PC-9 (cell line): ENCODE measurements around the gene HIGD1A. TPM values are rescaled to one million over a fixed set of nuclear protein-coding genes. Genes with fewer than 3 reads are reported as not detected.

Source experiments
- BruUV-seq: library from RNA; stranded (reverse); fragments of 400-500 nt; replicated peaks from 2 replicates; lab custom pipeline; 2021; lab: Mats Ljungman, UMichigan
- CTCF ChIA-PET: fragments of 300-600 bp; sonication (Branson Sonifier 250); formaldehyde crosslinking; loops from one replicate; lab custom pipeline; 2022; ENCODE audit warnings: antibody characterized with exemption; lab: Charles Lee
- POLR2A ChIA-PET: fragments of 300-600 bp; sonication (Branson Sonifier 250); formaldehyde crosslinking; loops from one replicate; lab custom pipeline; 2022; ENCODE audit warnings: antibody characterized with exemption; ENCODE audit not compliant: unreplicated experiment; lab: Charles Lee
- DNase-seq, 2 experiments: peaks; one replicate each; pipeline versions ENCODE4 v3.0.0 to v3.0.0-alpha.2; 2015 to 2022; ENCODE audit warnings: mixed read lengths in 1 of 2
- H2AFZ ChIP-seq: fragments of 200-600 bp; sonication (generic); 2 replicates; pipeline ENCODE4 v1.8.1; 2017; ENCODE audit warnings: antibody characterized with exemption
- H3F3A ChIP-seq: fragments of 200-600 bp; sonication (generic); 2 replicates; pipeline ENCODE4 v1.8.1; 2017; ENCODE audit warnings: antibody characterized with exemption, mild to moderate bottlenecking, low read depth; ENCODE audit not compliant: insufficient read depth
- H3K27ac ChIP-seq: fragments of 200-600 bp; sonication (generic); 2 replicates; pipeline ENCODE4 v1.6.1; 2016; ENCODE audit warnings: mixed run types
- H3K27me3 ChIP-seq: fragments of 200-600 bp; sonication (generic); 2 replicates; pipeline ENCODE4 v1.6.1; 2016; ENCODE audit warnings: low read depth, mixed run types; ENCODE audit not compliant: insufficient read depth
- H3K36me3 ChIP-seq: fragments of 200-600 bp; sonication (generic); 2 replicates; pipeline ENCODE4 v1.6.1; 2016; ENCODE audit warnings: low read depth, mixed run types
- H3K4me1 ChIP-seq: fragments of 200-600 bp; sonication (generic); replicated peaks from 2 replicates; pipeline ENCODE4 v1.6.1; 2016; ENCODE audit warnings: mixed run types; ENCODE audit not compliant: insufficient read depth
- H3K4me2 ChIP-seq: fragments of 200-600 bp; sonication (generic); 2 replicates; pipeline ENCODE4 v1.6.1; 2017; ENCODE audit warnings: mixed run types
- H3K4me3 ChIP-seq: fragments of 200-600 bp; sonication (generic); 2 replicates; pipeline ENCODE4 v1.6.1; 2016; ENCODE audit warnings: mixed run types
- H3K79me2 ChIP-seq: fragments of 200-600 bp; sonication (generic); 2 replicates; pipeline ENCODE4 v1.6.1; 2017; ENCODE audit warnings: low read depth, mixed run types
- H3K9me2 ChIP-seq: fragments of 200-600 bp; sonication (generic); 2 replicates; pipeline ENCODE4 v1.8.1; 2017; ENCODE audit warnings: mild to moderate bottlenecking; ENCODE audit not compliant: insufficient read depth
- H3K9me3 ChIP-seq: fragments of 200-600 bp; sonication (generic); 2 replicates; pipeline ENCODE4 v1.8.1; 2016; ENCODE audit warnings: low read depth; ENCODE audit not compliant: insufficient read depth
- H4K20me1 ChIP-seq: fragments of 200-600 bp; sonication (generic); 2 replicates; pipeline ENCODE4 v1.8.1; 2017; ENCODE audit not compliant: insufficient read depth
- EZH2 ChIP-seq: fragments of 200-600 bp; sonication (generic); IDR thresholded peaks from 2 replicates; pipeline ENCODE4 v1.8.0; 2017; ENCODE audit warnings: antibody characterized with exemption, low read depth
- intact Hi-C: fragments of 100-400 bp; cut with micrococcal nuclease; formaldehyde crosslinking; loops from one replicate; pipeline ENCODE4 v1.10.0; 2022; ENCODE audit not compliant: unreplicated experiment
- total RNA-seq: library from RNA; stranded (reverse); gene quantifications from 2 replicates; pipeline ENCODE4 v1.2.3, GENCODE V29; 2021
- TF ChIP-seq, protein P1 (sequence below): fragments of 200-600 bp; sonication (generic); conservative IDR thresholded peaks from 2 replicates; pipeline ENCODE4 v1.6.1; 2017; ENCODE audit warnings: mixed run types, antibody characterized with exemption, mild to moderate bottlenecking, moderate library complexity

The HIGD1A gene
- total RNA-seq, 1 experiment from 2014 or later: 69.7 TPM

DNA sequence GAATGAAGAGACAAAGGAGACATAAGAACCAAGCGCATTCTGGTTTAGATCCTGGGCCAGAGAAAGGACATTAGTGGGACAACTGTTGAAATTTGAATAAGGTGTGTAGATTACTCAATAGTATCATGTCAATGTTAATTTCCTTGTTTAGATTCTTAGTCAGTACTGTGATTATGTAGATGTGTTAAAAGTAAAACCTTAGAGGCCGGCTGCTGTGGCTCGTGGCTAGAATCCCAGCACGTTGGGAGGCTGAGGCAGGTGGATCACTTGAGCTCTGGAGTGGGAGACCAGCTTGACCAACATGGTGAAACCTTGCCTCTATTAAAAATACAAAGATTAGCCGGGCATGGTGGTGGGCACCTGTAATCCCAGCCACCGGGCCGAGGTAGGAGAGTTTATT, 44.7 kb upstream of the HIGD1A start:
- no peak for TF ChIP-seq EZH2
- TF ChIP-seq, protein P1, sequence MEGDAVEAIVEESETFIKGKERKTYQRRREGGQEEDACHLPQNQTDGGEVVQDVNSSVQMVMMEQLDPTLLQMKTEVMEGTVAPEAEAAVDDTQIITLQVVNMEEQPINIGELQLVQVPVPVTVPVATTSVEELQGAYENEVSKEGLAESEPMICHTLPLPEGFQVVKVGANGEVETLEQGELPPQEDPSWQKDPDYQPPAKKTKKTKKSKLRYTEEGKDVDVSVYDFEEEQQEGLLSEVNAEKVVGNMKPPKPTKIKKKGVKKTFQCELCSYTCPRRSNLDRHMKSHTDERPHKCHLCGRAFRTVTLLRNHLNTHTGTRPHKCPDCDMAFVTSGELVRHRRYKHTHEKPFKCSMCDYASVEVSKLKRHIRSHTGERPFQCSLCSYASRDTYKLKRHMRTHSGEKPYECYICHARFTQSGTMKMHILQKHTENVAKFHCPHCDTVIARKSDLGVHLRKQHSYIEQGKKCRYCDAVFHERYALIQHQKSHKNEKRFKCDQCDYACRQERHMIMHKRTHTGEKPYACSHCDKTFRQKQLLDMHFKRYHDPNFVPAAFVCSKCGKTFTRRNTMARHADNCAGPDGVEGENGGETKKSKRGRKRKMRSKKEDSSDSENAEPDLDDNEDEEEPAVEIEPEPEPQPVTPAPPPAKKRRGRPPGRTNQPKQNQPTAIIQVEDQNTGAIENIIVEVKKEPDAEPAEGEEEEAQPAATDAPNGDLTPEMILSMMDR: no peak
- Histone ChIP-seq H3K9me2 (no peaks in the 10 kb centered on the region), H3K4me3 (no peak overlapping the region), H3K9me3 (no peaks in the 10 kb centered on the region), H3K36me3 (no peaks in the 10 kb centered on the region), H3K27ac (no peak overlapping the region), H3K27me3 (no peaks in the 10 kb centered on the region), H3K4me1 (no peaks in the 10 kb centered on the region), H2AFZ (no peak overlapping the region), H4K20me1 (no peaks in the 10 kb centered on the region), H3F3A (no peaks in the 10 kb centered on the region), H3K4me2 (no peak overlapping the region), H3K79me2 (no peaks in the 10 kb centered on the region)
- intact Hi-C loops: no loop called here
- CTCF ChIA-PET: no interaction called here
- POLR2A ChIA-PET: no interaction called here
- DNase-seq: no peak
- no TSS peak for BruUV-seq

DNA sequence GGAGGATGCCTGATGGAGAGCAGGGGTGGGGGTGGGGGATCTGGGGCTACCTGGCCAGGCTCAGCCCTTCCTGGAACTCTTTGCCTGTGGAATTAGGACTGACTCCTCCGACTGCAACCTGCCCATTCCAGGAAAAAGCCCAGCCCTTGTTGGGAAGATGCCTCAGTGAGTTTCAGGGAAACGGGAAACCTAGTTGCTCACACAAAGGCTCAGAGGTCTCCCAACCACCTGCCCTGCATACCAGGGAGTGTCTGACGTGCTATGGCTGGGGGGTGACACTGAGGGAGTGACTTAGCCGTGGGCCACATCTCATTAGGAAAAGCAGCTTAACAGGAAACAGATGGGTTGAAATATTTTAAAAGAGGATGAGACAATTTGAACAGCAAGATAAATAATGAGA, 43.4 kb upstream of the HIGD1A start:
- DNase-seq: no peak
- no peak for TF ChIP-seq EZH2
- TF ChIP-seq, protein P1: no peak
- no peaks in the 10 kb centered on the region for H3K27me3 ChIP-seq
- H3K4me3 ChIP-seq: no peak overlapping the region
- intact Hi-C loops: no loop called here
- H2AFZ ChIP-seq: no peak overlapping the region
- POLR2A ChIA-PET: no interaction called here
- BruUV-seq: no TSS peak
- no peaks in the 10 kb centered on the region for H3K4me1 ChIP-seq
- no peaks in the 10 kb centered on the region for H3K9me3 ChIP-seq
- no peaks in the 10 kb centered on the region for H3F3A ChIP-seq
- CTCF ChIA-PET: no interaction called here
- H3K27ac ChIP-seq: no peak overlapping the region
- H3K36me3 ChIP-seq: no peaks in the 10 kb centered on the region
- H3K79me2 ChIP-seq: no peaks in the 10 kb centered on the region
- no peaks in the 10 kb centered on the region for H4K20me1 ChIP-seq
- no peak overlapping the region for H3K4me2 ChIP-seq
- no peaks in the 10 kb centered on the region for H3K9me2 ChIP-seq

DNA sequence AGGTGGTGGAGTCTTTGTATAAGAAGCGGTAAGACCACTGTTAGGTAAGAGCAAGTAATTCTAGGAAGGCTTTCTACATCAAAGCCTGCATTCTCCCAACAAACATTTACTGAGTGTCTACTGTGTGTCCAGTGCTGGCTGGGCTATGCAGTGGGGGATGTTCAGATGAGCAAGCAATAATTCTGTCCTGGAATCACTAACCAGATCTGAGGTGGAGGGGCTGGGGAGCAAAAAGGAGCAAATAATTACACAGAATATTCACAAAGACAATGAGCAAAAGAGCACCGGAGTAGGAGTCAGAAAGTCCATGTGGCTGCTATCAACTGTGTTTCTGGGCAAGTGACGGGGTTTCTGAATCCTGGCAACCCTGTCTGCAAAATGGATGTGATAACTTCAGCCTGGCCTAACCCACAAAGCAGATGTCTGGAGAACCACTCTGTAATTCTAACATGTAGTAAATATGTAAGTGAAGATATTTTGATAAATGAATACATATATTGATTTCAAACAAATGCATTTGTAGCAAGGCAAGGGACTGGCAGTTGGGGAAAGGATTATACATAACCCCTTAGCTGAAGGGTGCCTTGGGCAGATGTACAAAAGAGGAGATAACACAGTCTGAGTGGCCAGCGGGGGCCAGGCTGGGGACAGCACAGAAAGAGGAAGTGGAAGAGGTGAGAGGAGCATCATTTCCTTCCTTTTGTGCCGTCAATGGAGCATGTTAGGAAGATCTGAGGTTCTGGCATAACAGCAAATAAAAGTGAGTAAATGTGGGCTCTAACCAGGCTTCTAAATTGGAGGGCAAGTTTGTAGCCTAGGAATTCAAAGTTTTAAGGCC, 42.6 kb upstream of the HIGD1A start:
- no peaks in the 10 kb centered on the region for H3K4me1 ChIP-seq
- no TSS peak for BruUV-seq
- no peak overlapping the region for H3K4me3 ChIP-seq
- intact Hi-C loops: no loop called here
- CTCF ChIA-PET: no interaction called here
- no peaks in the 10 kb centered on the region for H4K20me1 ChIP-seq
- no peaks in the 10 kb centered on the region for H3K79me2 ChIP-seq
- H3K27ac ChIP-seq: no peak overlapping the region
- H3F3A ChIP-seq: no peaks in the 10 kb centered on the region
- DNase-seq: no peak
- H3K4me2 ChIP-seq: no peak overlapping the region
- POLR2A ChIA-PET: no interaction called here
- H3K36me3 ChIP-seq: no peaks in the 10 kb centered on the region
- H3K9me3 ChIP-seq: no peaks in the 10 kb centered on the region
- TF ChIP-seq, protein P1: no peak
- no peak for TF ChIP-seq EZH2
- no peaks in the 10 kb centered on the region for H3K9me2 ChIP-seq
- H3K27me3 ChIP-seq: no peaks in the 10 kb centered on the region
- no peak overlapping the region for H2AFZ ChIP-seq
